ENCODE results near the gene N4BP2L2.

N4BP2L2 gene

GRCh38 chr13:32429433-32429909 is 109.1 kb downstream of the N4BP2L2 start:
- TF ChIP-seq CTCF (IDR thresholded peaks at IDR 0.05; ENCODE audit: low read depth, low read length, missing control alignments): no peak
- DNase-seq (ENCODE audit: extremely low read depth, low read depth): no peak
- H3K4me3 ChIP-seq (replicated peaks; ENCODE audit: low read depth, low read length): no peak overlapping the region

- H3K4me3 ChIP-seq (replicated peaks; ENCODE audit: low read depth, low read length): peak overlapping the region; percentile 58
- TF ChIP-seq CTCF (IDR thresholded peaks at IDR 0.05; ENCODE audit: low read depth, low read length, missing control alignments): no peak
- no peak for DNase-seq (ENCODE audit: extremely low read depth, low read depth)
Measured at GRCh38 chr13:32428581-32429432, 109.8 kb downstream of the N4BP2L2 start.

GRCh38 chr13:32427852-32428580 is 110.6 kb downstream of the N4BP2L2 start, which contains the start of gene N4BP2L1:
TSS of gene N4BP2L1 (minus strand) at chr13:32428130. CDS start at chr13:32428082, 48 bp downstream.
- peak within 1 kb of the TSS; percentile 58 for H3K4me3 ChIP-seq (replicated peaks; ENCODE audit: low read depth, low read length)
- DNase-seq (ENCODE audit: extremely low read depth, low read depth): no peak
- no peak for TF ChIP-seq CTCF (IDR thresholded peaks at IDR 0.05; ENCODE audit: low read depth, low read length, missing control alignments)

GRCh38 chr13:32426990-32427851 is 111.4 kb downstream of the N4BP2L2 start:
- no peak for DNase-seq (ENCODE audit: extremely low read depth, low read depth)
- H3K4me3 ChIP-seq (replicated peaks; ENCODE audit: low read depth, low read length): peak overlapping the region; percentile 58
- no peak for TF ChIP-seq CTCF (IDR thresholded peaks at IDR 0.05; ENCODE audit: low read depth, low read length, missing control alignments)

GRCh38 chr13:32426191-32426989 is 112.2 kb downstream of the N4BP2L2 start:
- DNase-seq (ENCODE audit: extremely low read depth, low read depth): no peak
- TF ChIP-seq CTCF (IDR thresholded peaks at IDR 0.05; ENCODE audit: low read depth, low read length, missing control alignments): no peak
- peak overlapping the region; percentile 58 for H3K4me3 ChIP-seq (replicated peaks; ENCODE audit: low read depth, low read length)

Measured in HFF-Myc (cell line).